HG02885 (cell line): ENCODE results near the gene NAP1L1.

Experiments
- ATAC-seq: cut with Tn5 transposase; IDR thresholded peaks from one replicate; pipeline ENCODE4 v1.9.1; 2021; ENCODE audit warnings: mild to moderate bottlenecking; ENCODE audit not compliant: unreplicated experiment, poor library complexity

The NAP1L1 gene

DNA sequence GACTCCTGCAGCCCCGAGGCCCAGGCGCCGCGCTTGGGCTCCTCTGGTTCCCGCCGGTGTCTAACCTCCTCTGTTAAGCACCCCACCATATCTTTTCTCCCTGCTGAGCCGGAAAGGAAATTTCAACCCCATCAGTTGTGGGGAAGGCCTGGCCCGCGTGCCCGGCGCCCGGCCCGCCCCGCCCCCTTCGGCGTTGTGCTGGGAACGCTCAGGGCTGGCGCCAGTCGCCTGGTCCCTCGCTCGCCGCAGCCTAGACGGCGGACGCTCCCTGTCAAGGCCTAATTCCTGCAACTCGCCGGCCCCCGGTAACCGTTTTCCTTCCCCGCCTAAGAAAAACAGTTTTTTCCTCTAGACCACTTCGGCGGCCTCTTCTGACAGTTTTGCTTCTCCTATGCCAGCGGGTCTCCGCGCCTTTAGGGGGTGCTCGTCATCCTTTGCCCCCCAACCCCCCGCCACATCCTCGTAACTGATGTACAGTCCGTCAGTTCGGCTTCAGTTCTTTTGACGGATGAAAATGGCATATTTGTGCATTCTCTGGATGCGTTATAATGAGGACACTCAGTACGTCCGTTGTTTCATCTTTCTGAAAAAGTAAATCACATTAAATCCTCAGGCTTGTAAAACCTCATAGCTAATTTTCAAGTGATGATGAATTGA lies 506 bp upstream of the NAP1L1 start:
- peak; percentile 64 for ATAC-seq

DNA sequence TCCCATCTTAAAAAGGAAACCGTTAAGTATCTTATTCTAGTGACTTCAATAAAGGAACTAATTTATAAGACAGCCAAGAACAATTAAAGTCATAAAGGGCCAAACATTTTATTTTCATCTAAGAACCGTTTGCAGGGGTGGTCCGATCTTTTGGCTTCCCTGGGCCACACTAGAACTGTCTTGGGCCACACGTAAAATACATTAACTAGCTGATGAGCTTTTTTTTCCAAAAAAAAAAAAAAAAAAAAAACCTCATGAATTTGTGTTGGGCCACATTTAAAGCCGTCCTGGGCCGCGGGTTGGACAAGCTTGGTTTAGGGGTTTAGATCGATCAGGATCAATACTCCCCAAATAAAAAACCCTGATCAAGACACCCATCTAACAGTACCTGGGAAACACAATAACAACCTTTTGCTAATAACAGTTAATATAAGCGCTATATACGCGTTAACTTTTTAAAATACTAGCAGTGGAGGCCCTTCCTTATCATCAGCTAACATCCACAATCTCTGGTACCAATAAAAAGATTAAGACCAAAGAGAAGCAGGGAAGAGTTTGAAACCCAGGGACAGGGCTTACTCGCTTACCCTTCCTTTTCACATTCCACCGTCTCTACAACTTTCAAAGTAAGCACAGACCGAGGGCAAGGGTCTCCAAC lies 1.1 kb downstream of the NAP1L1 start:
- ATAC-seq = no peak

DNA sequence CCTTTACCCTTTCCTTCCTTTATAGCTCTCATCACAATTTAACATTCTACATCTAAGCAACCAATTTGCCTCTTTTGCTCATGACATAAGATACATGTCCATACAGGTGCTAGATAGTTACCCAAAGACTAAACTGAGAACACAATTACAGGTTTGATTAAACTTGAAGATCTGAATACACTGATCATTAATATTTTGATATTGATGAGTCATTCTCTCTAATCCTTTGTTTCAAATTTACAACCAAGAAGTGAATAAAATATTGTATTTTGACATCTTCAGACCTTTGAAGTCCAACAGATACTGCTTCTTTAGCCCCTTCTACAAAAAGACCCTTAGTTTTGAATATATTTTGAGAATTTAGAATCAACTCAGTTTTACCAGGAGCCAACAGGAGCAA lies 2.6 kb downstream of the NAP1L1 start:
- ATAC-seq = no peak

DNA sequence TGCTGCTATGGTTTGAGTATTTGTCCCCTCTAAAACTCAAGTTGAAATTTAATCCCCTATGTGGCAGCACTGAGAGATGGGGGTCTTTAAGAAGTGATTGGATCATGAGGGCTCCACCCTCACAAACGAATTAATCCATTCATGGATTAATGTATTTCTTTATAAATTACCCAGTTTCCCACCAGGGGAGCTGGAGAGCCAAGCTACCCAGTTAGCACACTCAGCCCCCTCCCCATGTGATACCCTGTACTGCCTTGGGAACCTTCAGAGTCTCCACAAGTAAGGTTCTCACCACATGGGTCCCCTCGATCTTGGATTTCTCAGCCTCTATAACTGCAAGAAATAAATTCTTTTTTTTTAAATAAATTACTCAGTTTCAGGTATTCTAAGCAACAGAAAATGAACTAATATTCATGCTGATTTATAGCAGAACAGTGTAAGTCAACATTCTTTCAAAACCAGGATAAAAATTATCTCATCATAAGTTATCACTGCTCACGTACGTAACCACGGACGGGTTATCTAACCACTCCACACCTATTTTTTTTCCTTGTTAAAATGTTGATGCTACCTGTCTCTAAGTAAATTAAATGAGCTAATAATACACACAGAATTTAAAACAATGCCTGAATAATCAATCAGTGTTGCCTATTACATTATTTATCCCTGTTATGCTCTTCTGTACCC lies 3.6 kb downstream of the NAP1L1 start:
- no peak for ATAC-seq

DNA sequence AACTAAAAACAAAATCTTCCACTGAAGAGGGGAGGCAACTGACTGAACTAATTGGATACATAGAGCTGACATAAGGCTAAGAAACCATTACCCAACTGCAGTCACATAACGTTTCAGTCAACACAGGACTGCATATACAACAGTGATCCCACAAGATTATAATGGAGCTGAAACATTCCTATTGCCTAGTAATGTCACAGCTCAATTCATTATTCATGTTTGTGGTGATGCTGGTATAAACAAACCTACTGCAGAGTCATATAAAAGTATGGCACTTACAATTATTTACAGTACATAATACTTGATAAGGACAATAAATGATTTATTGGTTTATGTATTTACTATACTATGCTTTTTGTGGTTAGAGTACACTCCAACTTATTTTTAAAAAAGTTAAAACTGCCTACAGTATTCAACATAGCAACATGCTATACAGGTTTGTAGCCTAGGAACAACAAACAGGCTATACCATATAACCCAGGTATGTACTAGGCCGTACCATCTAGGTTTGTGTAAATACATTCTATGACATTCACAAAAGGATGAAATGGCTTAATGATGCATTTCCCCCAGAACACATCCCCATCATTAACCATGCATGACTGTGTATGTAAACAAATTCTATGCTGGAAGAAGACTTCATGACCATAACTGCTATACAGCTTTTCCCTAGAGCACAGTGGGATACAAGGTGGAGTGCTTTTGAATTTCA lies 4.3 kb downstream of the NAP1L1 start:
- ATAC-seq = no peak

DNA sequence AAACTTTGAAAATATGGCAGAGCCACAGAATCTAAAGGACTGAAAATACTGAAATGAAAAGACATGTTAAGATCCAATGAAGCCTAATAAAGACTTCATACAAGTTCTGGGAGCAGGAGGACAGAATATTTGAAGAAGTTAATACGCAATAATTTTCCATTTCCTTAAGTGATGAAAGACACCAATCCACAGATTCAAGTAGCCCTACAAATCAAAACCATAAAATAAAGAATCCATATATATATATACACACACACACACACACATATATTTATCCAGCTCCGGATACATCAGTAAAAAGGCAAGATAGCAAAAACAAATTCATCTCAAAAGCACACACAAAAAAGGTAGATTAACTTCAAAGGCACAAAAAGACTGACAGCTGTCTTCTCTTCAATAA lies 5.7 kb downstream of the NAP1L1 start:
- no peak for ATAC-seq

DNA sequence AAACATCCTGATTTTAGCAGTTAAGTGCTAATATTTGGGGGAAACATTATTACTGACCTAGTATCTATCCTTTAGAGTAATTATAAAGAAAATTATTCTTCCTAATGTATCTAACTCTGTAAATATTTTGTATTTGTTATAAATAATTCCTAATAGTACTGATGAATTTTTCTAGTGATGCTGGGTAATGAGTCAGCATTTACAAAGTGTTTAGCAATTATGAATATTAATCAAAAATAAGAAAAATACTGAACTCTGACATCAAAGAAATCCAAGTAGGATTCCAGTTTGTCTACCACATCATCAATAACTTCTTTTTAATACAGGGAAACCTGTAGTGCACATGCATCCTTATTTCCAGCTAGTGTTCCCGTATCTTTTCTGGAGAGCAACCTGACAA lies 9.0 kb downstream of the NAP1L1 start:
- ATAC-seq = no peak

DNA sequence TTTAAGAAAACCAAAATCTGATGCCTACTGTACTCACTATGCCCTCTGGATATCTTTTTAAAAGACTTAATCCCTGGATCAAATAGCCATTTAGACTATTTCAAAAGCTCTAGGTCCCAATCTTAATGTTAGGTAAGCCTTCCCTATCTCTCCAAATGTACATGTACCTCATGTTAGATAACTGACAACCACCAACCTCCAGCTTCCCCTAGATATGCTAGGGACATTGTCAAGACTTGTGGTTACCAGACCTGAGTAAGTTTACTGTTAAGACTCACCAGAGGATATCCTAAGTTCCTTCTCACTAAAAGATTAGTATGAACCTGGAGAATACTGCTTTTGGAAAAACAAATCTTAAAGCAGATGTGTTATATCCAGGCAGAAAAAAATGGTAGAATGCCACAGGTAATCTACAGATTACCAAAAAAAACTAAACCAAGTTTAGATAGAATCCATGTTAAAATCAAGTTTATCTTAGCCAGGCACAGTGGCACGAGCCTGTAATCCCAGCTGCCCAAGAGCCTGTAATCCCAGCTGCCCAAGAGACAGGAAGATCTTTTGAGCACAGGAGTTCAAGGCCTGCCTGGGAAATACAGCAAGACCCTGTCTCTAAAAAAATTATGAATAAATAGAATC lies 9.7 kb downstream of the NAP1L1 start:
- ATAC-seq = peak; percentile 44

DNA sequence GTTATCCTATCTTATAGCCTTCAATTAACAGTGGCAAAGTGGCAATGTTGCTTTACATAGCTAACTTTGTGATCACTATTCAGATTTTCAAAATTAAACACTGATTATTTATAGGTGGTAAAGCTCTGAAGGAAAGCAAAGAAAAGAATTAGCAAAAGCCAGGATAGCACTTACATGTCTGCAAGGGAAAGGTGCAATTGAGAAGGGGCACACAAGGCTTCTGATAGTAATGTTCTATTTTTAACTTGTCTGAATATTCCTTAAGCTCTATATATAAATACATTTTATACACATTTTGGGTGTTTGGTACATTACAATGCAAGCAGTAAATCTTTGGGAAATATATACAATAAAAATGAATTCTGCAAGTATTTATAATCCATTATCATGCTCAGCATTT lies 10.9 kb downstream of the NAP1L1 start:
- no peak for ATAC-seq

DNA sequence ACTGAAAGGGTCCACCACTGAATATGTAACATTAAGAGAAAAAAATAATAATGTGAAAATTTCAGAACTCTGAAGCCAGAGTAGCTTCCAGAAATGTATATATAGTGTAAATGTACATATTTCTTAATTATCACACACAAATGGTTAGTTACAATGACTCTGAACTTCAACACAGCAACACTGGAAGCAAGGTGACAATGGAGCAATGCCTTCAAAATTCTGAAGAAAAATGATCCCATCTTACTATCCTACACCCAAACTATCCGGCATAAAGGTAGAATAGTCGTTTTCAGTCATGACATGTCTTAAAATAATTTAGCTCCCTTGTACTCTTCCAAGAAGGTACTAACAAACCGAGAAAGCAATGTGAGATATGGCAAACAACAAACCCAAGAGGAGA lies 11.9 kb downstream of the NAP1L1 start:
- ATAC-seq = no peak

DNA sequence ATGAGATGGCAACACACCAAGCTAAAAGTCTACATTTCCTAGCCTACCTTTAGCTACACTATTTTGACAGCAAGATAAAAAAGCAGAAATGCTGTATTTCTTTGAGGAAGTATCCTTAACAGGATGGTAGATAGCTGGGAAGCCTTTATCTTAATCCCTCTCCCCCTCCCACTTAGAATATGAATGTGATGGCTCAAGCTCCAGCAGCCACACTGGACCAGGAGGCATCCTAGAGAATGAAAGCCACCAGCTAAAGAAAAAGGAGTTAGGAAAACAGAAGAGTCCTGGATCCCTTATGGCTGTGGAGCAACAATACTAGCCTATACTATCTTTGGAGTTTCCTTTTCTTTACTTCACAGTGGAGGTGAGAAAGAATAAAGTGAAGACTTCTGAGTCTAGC lies 15.1 kb downstream of the NAP1L1 start:
- ATAC-seq = no peak

DNA sequence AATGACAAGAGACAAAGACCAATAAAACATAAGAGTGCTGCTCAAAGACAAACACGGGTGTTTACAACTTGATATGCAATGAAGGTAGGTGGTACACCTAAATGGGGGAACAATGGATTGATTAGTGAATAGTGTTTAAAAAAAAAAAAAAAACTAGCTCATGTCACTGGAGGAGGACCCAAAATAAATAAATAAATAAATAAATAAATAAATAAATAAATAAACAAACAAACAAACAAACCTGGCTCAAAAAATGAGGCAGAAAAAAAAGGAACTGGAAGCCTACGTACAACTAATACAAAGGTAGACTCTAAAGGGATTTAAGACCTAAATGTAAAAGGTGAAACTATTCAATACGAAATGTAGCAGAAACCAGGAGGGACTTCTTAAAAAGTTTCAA lies 18.6 kb downstream of the NAP1L1 start:
- no peak for ATAC-seq

DNA sequence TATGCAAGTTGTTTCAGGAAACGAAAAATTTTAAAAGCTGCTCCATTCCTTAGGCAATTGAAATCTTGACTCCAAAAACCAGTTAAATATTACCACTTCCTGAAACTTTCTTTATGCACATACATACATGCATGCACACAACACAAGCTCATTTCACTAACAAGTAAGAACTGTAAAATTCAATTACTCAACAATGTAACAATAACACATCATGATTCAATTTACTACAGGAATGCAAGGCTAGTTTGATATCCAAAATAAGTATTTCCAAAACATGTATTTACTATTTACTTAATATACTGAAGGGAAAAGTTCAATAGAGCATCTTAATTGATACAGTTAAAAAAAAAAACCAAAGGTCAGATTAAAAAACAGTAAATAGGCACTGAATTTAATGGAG lies 19.6 kb downstream of the NAP1L1 start:
- ATAC-seq = no peak

DNA sequence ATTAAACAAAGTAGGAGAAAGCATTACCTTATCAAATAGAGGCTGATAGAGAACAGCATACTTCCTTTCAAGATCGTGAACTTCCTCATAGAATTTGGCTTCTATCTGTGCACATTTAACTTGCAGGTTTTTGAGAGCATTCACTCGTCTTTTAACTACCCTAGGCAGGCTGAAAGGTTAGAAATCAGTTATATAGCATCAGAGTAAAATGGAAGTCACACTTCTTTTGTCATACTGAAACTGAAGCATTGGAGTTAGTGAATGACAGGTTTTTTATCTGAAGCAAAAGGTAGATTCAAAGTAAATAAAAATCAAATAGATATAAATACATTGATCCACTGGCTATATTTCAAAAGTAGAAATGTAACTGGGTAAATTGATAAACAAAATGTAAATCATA lies 24.4 kb downstream of the NAP1L1 start:
- no peak for ATAC-seq

DNA sequence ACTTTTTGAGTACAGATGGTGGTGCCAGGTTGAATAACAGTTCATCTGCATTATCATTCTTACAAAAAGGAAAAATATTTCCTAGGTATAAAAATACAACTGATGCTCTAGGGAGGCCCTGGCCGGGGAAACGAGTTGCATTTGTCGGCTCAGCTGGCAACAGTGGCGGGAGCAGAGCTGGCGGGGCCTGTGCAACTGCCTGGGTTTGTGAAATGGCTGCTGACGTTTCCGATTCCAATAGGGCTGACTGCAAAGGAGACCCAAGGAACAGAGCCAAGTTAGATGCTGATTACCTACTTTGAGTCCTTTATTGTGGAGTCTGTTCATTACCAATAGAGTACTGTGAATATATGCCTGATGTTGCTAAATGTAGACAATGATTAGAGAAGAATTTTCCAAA lies 27.2 kb downstream of the NAP1L1 start:
- ATAC-seq = no peak

DNA sequence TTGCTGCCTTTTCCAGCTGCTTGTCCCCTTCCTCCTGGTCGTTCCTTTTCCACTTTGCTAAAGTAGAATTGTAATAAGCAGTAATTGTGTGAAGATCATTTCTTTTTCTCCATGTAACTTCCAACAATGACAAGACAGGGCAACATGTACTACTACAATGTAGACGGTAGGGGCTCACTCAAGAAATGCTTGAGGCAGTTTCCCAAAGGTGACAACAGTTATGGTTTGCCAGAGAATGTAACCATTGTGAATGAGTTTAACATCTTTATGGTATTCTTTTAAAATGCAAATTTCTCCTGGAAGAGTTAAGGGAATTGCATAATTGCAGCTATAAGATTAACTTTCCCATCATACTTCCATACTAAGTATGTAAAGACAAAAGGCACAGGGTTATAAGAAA lies 29.1 kb downstream of the NAP1L1 start:
- no peak for ATAC-seq

DNA sequence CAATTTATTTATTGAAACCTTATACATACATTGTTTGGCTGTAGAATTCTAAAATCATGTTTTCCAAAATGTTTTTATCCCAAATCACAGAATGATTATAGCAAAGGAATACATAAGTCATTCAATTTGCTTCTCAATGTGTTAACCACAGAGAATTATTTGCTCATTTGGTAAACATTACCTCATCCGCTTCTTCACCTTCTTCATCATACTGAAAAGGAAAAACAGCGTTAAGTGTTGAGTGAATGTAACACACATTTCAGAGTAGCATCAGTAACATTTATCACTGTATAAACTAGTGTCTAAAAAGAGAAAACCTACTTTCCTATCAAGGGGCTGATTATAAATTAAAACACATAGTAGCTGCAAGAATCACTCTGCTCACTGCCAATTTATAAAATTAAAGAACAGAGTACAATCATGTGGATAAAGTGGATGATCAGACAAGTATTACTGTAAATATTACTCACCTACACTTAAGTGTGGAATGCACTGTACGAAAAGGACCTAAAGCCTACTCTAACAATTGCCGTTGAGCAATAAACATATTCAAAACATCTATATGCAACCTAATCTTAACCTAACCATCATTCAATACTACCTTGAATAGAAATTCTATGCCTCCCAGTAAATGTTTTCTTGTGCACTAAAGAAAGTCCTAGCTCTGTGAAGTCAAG lies 34.8 kb downstream of the NAP1L1 start:
- ATAC-seq = no peak

DNA sequence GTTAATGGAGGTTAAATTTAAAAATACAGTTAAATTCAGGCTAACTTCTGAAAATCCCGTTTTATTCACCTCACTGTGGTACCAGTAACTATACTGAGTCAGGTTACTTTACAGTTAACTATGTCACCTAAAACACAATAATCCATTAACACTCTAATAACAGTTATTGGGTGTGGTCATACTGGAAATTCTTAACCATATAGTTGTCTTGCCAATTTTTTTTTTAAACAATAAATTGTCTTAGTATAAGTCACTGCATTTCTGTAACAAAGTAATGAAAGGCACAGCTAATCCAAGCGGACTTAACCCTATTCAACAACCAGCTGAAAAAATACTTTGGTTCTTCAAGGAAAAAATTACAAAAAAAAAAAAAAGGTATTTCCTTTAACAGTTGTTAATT lies 36.7 kb downstream of the NAP1L1 start:
- no peak for ATAC-seq

DNA sequence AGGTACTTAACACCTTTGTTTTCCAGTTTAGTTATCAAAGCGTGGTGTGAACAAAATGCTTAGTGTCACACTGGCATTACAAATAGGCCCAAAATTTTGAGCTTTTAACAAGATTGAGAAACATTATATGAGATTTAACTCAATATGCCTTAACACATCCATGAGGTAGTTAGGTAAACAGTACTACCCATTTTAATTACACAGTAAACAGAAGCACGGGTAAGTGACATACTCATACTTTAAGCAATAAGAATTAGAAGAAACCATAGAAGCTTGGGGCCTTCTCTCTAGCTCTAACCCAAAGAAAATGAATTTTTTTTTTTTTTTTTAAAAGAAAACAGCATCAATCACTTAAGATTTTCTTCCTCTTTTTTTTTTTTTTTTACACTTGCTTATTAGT lies 37.4 kb downstream of the NAP1L1 start:
- ATAC-seq = no peak

DNA sequence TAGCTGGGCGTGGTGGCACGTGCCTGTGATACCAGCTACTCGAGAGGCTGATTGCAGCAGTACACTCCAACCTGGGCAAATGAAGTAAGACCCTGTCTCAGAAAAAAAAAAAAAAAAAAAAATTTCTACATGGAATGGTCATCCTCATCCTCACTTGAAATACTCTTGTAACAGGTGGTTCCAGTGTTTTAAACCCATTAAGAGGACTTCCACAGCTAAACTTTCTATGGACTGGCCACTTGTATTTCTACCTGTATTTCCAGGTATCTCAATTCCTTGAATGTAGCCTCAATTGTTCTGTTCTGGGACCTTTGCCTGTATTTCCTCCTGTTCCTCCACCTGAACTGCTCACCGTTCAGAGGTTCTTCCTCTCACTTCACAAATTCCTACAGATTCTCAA lies 41.1 kb downstream of the NAP1L1 start:
- ATAC-seq = no peak
